ENCODE results near the gene CYP4B1.

Gene CYP4B1

DNA sequence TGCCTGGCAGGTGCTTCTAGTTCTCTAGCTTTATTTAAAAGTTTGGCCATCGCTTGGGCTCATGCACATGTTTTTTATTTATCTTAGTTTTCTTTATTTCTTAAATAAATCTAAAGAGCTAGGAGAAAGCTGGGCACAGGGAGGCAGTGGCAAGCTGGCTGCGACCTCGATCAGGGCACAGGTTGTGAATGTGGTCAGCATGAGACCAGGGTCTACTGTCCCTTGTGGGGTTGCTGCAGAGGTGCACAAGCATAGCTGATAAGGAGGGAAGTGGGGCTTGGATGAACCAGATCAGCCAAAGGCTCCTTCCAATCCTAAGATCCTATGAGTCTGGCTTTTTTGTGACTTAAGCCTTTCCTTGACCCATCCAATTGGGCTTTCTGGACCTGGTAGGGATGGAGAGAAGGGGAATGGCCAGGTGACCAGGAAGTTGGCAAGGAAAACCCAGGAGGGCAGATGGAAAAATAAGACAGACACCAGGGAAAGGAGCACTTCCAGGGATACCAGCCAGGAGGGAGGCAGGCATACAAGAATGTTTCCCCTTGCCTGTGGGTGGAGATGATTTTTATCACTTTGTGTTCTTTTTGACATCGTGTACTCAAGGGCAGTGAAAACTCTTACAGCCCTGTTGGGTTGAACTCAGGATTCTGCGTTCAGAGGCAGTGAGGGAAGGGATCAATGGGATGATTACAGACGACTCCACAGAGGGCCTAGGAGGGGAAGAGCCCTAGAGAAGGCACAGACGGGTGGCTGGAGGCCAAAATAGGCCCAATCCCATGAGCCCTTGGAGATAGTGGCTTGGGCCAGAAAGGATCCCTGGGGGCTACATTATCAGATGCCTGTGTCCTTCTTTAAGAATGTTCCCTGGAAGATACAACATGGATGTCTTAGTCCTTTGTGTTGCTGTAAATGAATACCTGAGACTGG lies 8.5 kb downstream of the CYP4B1 start:
- Histone ChIP-seq H3K79me2 (ENCODE audit: low read length) (no peaks in the 10 kb centered on the region), H3K4me3 (ENCODE audit: low read length) (no peak overlapping the region), H3K9me3 (ENCODE audit: insufficient read depth, low read length) (no peaks in the 10 kb centered on the region), H3K27ac (ENCODE audit: low read length) (no peak overlapping the region), H3K4me1 (ENCODE audit: low read length) (no peaks in the 10 kb centered on the region), H4K20me1 (ENCODE audit: insufficient read depth, low read length) (no peaks in the 10 kb centered on the region), H3K36me3 (replicated peaks; ENCODE audit: low read depth, low read length) (no peaks in the 10 kb centered on the region), H3K4me2 (ENCODE audit: low read length) (no peak overlapping the region), H3K27me3 (ENCODE audit: low read depth, low read length) (no peaks in the 10 kb centered on the region), H3K9ac (ENCODE audit: low read length) (no peak overlapping the region), H2AFZ (ENCODE audit: low read depth, low read length) (no peak overlapping the region)
- TF ChIP-seq EZH2phosphoT487 (IDR thresholded peaks at IDR 0.05; ENCODE audit: low read depth): no peak
- TF ChIP-seq CTCF (IDR thresholded peaks at IDR 0.05; ENCODE audit: low read depth, low read length): no peak

- H3K9me3 ChIP-seq (ENCODE audit: insufficient read depth, low read length): no peaks in the 10 kb centered on the region
- no peaks in the 10 kb centered on the region for H3K79me2 ChIP-seq (ENCODE audit: low read length)
- TF ChIP-seq EZH2phosphoT487 (IDR thresholded peaks at IDR 0.05; ENCODE audit: low read depth): no peak
- no peak for TF ChIP-seq CTCF (IDR thresholded peaks at IDR 0.05; ENCODE audit: low read depth, low read length)
- H3K27ac ChIP-seq (ENCODE audit: low read length): no peak overlapping the region
- H2AFZ ChIP-seq (ENCODE audit: low read depth, low read length): no peak overlapping the region
- H3K27me3 ChIP-seq (ENCODE audit: low read depth, low read length): no peaks in the 10 kb centered on the region
- no peak overlapping the region for H3K9ac ChIP-seq (ENCODE audit: low read length)
- no peaks in the 10 kb centered on the region for H3K4me1 ChIP-seq (ENCODE audit: low read length)
- H3K36me3 ChIP-seq (replicated peaks; ENCODE audit: low read depth, low read length): no peaks in the 10 kb centered on the region
- H4K20me1 ChIP-seq (ENCODE audit: insufficient read depth, low read length): no peaks in the 10 kb centered on the region
- no peak overlapping the region for H3K4me2 ChIP-seq (ENCODE audit: low read length)
- H3K4me3 ChIP-seq (ENCODE audit: low read length): no peak overlapping the region
These were observed 10.2 kb downstream of the CYP4B1 start for GRCh38 chr1:46809071-46809470.

DNA sequence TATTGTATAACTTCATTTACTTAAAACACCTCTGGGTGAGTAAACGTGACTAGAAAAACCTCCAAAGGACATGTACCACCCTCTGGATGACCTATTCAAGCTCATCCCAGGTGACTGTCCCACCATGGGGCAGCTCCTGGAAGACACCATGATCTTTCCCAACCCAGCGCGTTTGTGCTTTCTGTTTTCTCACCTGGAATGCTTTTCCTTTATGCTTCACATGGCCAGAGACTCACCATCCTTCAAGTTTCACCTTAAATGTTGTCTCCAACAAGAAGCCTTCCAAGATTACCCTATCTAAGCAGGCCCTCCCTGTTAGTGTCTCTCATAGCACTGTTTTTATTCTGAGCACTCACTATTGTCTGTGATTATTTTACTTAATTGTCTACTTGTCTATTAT lies 11.1 kb downstream of the CYP4B1 start:
- Histone ChIP-seq H3K27me3 (ENCODE audit: low read depth, low read length) (no peaks in the 10 kb centered on the region), H3K36me3 (replicated peaks; ENCODE audit: low read depth, low read length) (no peaks in the 10 kb centered on the region), H4K20me1 (ENCODE audit: insufficient read depth, low read length) (no peaks in the 10 kb centered on the region), H3K4me2 (ENCODE audit: low read length) (no peak overlapping the region), H3K27ac (ENCODE audit: low read length) (no peak overlapping the region), H3K9ac (ENCODE audit: low read length) (no peak overlapping the region), H2AFZ (ENCODE audit: low read depth, low read length) (no peak overlapping the region), H3K79me2 (ENCODE audit: low read length) (no peaks in the 10 kb centered on the region), H3K4me3 (ENCODE audit: low read length) (no peak overlapping the region), H3K4me1 (ENCODE audit: low read length) (no peaks in the 10 kb centered on the region), H3K9me3 (ENCODE audit: insufficient read depth, low read length) (no peaks in the 10 kb centered on the region)
- TF ChIP-seq CTCF (IDR thresholded peaks at IDR 0.05; ENCODE audit: low read depth, low read length) (no peak), EZH2phosphoT487 (IDR thresholded peaks at IDR 0.05; ENCODE audit: low read depth) (no peak)

GRCh38 chr1:46810596-46810995 lies 11.8 kb downstream of the CYP4B1 start:
- TF ChIP-seq EZH2phosphoT487 (IDR thresholded peaks at IDR 0.05; ENCODE audit: low read depth): no peak
- no peak for TF ChIP-seq CTCF (IDR thresholded peaks at IDR 0.05; ENCODE audit: low read depth, low read length)
- no peak overlapping the region for H3K4me3 ChIP-seq (ENCODE audit: low read length)
- H3K9me3 ChIP-seq (ENCODE audit: insufficient read depth, low read length): no peaks in the 10 kb centered on the region
- no peak overlapping the region for H3K9ac ChIP-seq (ENCODE audit: low read length)
- no peaks in the 10 kb centered on the region for H3K4me1 ChIP-seq (ENCODE audit: low read length)
- no peaks in the 10 kb centered on the region for H3K36me3 ChIP-seq (replicated peaks; ENCODE audit: low read depth, low read length)
- H4K20me1 ChIP-seq (ENCODE audit: insufficient read depth, low read length): no peaks in the 10 kb centered on the region
- no peaks in the 10 kb centered on the region for H3K79me2 ChIP-seq (ENCODE audit: low read length)
- no peak overlapping the region for H3K4me2 ChIP-seq (ENCODE audit: low read length)
- H3K27ac ChIP-seq (ENCODE audit: low read length): no peak overlapping the region
- no peaks in the 10 kb centered on the region for H3K27me3 ChIP-seq (ENCODE audit: low read depth, low read length)
- H2AFZ ChIP-seq (ENCODE audit: low read depth, low read length): no peak overlapping the region
